Measurements from ENCODE around the gene RHOBTB1. TPM values are rescaled to one million over a fixed set of nuclear protein-coding genes. Genes with fewer than 3 reads are reported as not detected.
"Not testable (repeated sequence)": the region's sequence is repeated elsewhere in the genome, so short reads cannot be mapped to it uniquely, and the experiment has no call there.

RHOBTB1 gene
- total and polyA plus RNA-seq, 3 donors from 2014 or later: 38.1 to 47.1 (median 44.7) TPM

DNA sequence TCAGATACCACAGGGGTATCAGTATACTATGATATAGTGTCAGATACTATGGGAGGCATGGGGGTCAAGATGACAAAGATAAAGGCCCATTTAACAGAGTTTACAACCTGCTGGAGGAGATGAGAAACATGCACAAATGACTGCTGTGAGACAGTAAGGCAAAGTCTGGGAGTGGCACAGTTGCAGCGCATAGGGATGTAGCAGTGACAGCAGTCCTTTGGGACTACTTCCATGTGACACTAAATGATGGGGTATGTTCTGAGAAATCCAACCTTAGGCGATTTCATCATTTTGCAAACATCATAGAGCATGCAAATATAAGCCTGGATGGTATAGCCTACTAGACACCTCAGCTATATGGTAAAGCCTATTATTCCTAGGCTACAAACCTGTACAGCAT, 108.9 kb downstream of the RHOBTB1 start:
- intact Hi-C loops (cut with DNase I; ENCODE audit: low total_unique reads): no loop called here
- Histone ChIP-seq H3K4me1 (peaks cover 4% of the 10 kb centered on the region), H3K4me3 (no peak overlapping the region), H3K9me3 (no peaks in the 10 kb centered on the region), H3K36me3 (ENCODE audit: low read depth, missing control alignments) (no peaks in the 10 kb centered on the region), H3K27me3 (no peaks in the 10 kb centered on the region), H3K27ac (no peak overlapping the region)
- TF ChIP-seq POLR2A (IDR thresholded peaks at IDR 0.05): no peak
- TF ChIP-seq, protein P1, sequence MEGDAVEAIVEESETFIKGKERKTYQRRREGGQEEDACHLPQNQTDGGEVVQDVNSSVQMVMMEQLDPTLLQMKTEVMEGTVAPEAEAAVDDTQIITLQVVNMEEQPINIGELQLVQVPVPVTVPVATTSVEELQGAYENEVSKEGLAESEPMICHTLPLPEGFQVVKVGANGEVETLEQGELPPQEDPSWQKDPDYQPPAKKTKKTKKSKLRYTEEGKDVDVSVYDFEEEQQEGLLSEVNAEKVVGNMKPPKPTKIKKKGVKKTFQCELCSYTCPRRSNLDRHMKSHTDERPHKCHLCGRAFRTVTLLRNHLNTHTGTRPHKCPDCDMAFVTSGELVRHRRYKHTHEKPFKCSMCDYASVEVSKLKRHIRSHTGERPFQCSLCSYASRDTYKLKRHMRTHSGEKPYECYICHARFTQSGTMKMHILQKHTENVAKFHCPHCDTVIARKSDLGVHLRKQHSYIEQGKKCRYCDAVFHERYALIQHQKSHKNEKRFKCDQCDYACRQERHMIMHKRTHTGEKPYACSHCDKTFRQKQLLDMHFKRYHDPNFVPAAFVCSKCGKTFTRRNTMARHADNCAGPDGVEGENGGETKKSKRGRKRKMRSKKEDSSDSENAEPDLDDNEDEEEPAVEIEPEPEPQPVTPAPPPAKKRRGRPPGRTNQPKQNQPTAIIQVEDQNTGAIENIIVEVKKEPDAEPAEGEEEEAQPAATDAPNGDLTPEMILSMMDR (IDR thresholded peaks at IDR 0.05): no peak
- 83 to 88% methylated on average over 2 of the region's 2 CpGs for WGBS, 2 donors
- DNase-seq: no peak

DNA sequence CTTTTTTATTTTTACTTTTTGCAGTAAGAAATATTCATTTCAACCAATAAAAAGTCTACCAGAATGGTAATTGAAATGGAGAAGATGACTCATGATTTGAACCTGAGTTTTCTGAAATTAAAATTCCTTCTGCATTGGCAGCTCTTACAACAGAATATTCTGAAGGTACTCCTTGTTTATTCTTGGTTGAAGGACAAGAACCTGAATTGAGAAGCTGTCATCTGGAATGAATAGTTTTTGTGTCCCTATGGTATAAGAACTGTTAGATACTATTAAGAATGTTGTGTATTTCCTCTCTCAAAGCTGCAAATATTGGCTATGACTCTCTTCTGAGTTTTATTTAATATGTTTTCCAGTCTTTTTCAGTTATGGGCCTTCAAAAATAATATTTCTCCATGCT, 109.6 kb downstream of the RHOBTB1 start:
- intact Hi-C loops (cut with DNase I; ENCODE audit: low total_unique reads): no loop called here
- Histone ChIP-seq H3K4me1 (peaks cover 4% of the 10 kb centered on the region), H3K4me3 (no peak overlapping the region), H3K27me3 (no peaks in the 10 kb centered on the region), H3K27ac (no peak overlapping the region), H3K9me3 (no peaks in the 10 kb centered on the region), H3K36me3 (ENCODE audit: low read depth, missing control alignments) (no peaks in the 10 kb centered on the region)
- no peak for DNase-seq
- TF ChIP-seq, protein P1 (IDR thresholded peaks at IDR 0.05): no peak
- no peak for TF ChIP-seq POLR2A (IDR thresholded peaks at IDR 0.05)

DNA sequence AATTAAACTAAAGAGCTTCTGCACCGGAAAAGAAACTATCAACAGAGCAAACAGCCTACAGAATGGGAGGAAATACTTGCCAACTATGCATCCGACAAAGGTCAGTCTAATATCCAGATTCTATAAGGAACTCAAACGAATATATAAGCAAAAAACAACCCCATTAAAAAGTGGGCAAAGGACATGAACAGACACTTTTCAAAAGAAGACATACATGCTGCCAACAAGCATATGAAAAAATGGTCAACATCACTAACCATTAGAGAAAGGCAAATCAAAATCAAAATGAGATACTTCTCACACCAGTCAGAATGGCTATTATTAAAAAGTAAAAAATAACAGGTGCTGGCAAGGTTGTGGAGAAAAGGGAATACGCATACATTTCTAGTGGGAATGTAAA, 111.8 kb downstream of the RHOBTB1 start:
- intact Hi-C loops (cut with DNase I; ENCODE audit: low total_unique reads); H3K27ac ChIP-seq; DNase-seq; H3K9me3 ChIP-seq; H3K36me3 ChIP-seq (ENCODE audit: low read depth, missing control alignments); H3K4me3 ChIP-seq; H3K27me3 ChIP-seq; H3K4me1 ChIP-seq: not testable (repeated sequence)
- WGBS, 2 donors: 77 to 85% methylated on average over 4 of the region's 4 CpGs

DNA sequence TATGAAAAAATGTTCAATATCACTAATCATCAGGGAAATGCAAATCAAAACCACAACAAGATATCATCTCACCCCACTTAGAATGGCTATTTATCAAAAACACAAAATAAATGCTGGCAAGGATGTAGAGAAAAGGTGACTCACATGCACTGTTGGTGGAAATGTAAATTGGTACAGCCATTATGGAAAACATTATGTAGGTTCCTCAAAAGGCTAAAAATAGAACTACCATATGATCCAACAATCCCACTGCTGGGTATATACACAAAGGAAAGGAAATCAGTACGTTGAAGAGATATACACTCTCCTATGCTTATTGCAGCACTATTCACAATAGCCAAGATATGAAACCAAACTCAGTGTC, 115.5 kb downstream of the RHOBTB1 start:
- no peak overlapping the region for H3K27ac ChIP-seq
- intact Hi-C loops (cut with DNase I; ENCODE audit: low total_unique reads): loop anchor here (10.0 kb wide), 1 partner anchor 116 kb away; the partner anchor contains the start of gene RHOBTB1
- no peak overlapping the region for H3K4me3 ChIP-seq
- DNase-seq: no peak
- peaks cover 12% of the 10 kb centered on the region for H3K4me1 ChIP-seq
- WGBS, 2 donors: 36 to 72% methylated on average over 1 of the region's 1 CpG
- H3K36me3 ChIP-seq (ENCODE audit: low read depth, missing control alignments): no peaks in the 10 kb centered on the region
- H3K9me3 ChIP-seq: no peaks in the 10 kb centered on the region
- TF ChIP-seq, protein P1 (IDR thresholded peaks at IDR 0.05): no peak
- no peak for TF ChIP-seq POLR2A (IDR thresholded peaks at IDR 0.05)
- no peaks in the 10 kb centered on the region for H3K27me3 ChIP-seq

DNA sequence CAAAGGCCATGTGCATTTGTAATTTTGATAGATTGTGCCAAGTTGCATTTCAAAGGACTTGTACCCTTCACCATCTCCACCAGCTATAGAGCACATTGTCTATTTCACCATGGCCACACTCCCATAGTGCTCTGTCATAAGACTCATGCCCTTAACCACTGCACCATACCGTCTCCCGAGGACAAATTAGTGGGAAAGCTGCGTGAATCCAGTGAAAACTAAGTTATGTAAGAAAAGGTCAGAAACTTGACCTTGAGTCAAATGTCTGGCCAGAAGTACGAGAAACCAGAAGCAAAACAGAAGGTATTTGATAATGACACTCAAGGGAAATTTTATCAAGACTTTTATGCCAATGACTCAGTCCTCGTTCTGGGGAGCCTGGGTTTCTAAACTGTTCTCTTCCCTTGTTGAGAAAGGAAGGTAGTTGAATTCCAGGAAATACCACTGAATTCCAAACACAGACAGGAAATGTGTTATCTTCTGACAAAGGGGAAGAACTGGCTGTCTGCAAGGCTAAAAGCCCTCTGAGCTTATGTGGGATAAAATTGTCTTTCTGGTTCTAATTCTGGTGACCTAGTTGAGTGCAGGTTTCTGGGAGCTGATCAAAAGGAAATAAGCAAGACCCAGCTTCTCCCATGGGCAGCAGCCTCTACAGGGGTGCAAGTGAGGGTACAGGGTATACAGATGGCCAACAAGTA, 116.0 kb downstream of the RHOBTB1 start:
- no peak overlapping the region for H3K4me3 ChIP-seq
- intact Hi-C loops (cut with DNase I; ENCODE audit: low total_unique reads): loop anchor here (10.0 kb wide), 1 partner anchor 117 kb away; the partner anchor contains the start of gene RHOBTB1
- H3K36me3 ChIP-seq (ENCODE audit: low read depth, missing control alignments): no peaks in the 10 kb centered on the region
- H3K27ac ChIP-seq: peak overlapping the region in 1 of 2 donors; percentile 50
- H3K9me3 ChIP-seq: no peaks in the 10 kb centered on the region
- H3K27me3 ChIP-seq: no peaks in the 10 kb centered on the region
- 34 to 37% methylated on average over 5 of the region's 5 CpGs for WGBS, 2 donors
- peaks cover 12% of the 10 kb centered on the region for H3K4me1 ChIP-seq
- no peak for DNase-seq
- TF ChIP-seq POLR2A (IDR thresholded peaks at IDR 0.05): no peak
- TF ChIP-seq, protein P1 (IDR thresholded peaks at IDR 0.05): no peak
